ENCODE data around the gene ARHGEF39.

ARHGEF39 gene

GRCh38 chr9:35691334-35691650 is 26.3 kb upstream of the ARHGEF39 start:
- no peak for DNase-seq (ENCODE audit: low read depth)

GRCh38 chr9:35690614-35691333 is 25.8 kb upstream of the ARHGEF39 start:
- DNase-seq (ENCODE audit: low read depth), result peak; percentile 50

GRCh38 chr9:35690294-35690613 is 25.3 kb upstream of the ARHGEF39 start:
- peak; percentile 31 for DNase-seq (ENCODE audit: low read depth)

- DNase-seq (ENCODE audit: low read depth), result peak; percentile 45
These were observed 24.7 kb upstream of the ARHGEF39 start, which contains the start of gene TPM2 for GRCh38 chr9:35689542-35690293. Gene TPM2 (minus strand): TSS chr9:35689925. CDS start chr9:35689817, 108 bp downstream.

- peak; percentile 38 for DNase-seq (ENCODE audit: low read depth)
These were observed 23.9 kb upstream of the ARHGEF39 start for GRCh38 chr9:35688558-35689541.

- DNase-seq (ENCODE audit: low read depth), result no peak
These were observed 23.1 kb upstream of the ARHGEF39 start for GRCh38 chr9:35687972-35688557.

- no peak for DNase-seq (ENCODE audit: low read depth)
These were observed 22.3 kb upstream of the ARHGEF39 start for GRCh38 chr9:35687306-35687705.

GRCh38 chr9:35686222-35687203 is 21.5 kb upstream of the ARHGEF39 start:
- no peak for DNase-seq (ENCODE audit: low read depth)

GRCh38 chr9:35685506-35685905 is 20.5 kb upstream of the ARHGEF39 start:
- DNase-seq (ENCODE audit: low read depth), result no peak

GRCh38 chr9:35684921-35685320 is 19.9 kb upstream of the ARHGEF39 start:
- DNase-seq (ENCODE audit: low read depth), result no peak

- DNase-seq (ENCODE audit: low read depth), result no peak
These were observed 18.3 kb upstream of the ARHGEF39 start for GRCh38 chr9:35683323-35683722.

- no peak for DNase-seq (ENCODE audit: low read depth)
These were observed 17.7 kb upstream of the ARHGEF39 start for GRCh38 chr9:35682520-35683315.

GRCh38 chr9:35682051-35682450 is 17.1 kb upstream of the ARHGEF39 start:
- DNase-seq (ENCODE audit: low read depth), result no peak

GRCh38 chr9:35681341-35682002 is 16.5 kb upstream of the ARHGEF39 start:
- DNase-seq (ENCODE audit: low read depth), result no peak

- DNase-seq (ENCODE audit: low read depth), result no peak
These were observed 15.5 kb upstream of the ARHGEF39 start for GRCh38 chr9:35680331-35681105.

- no peak for DNase-seq (ENCODE audit: low read depth)
These were observed 14.9 kb upstream of the ARHGEF39 start for GRCh38 chr9:35679766-35680330.

- DNase-seq (ENCODE audit: low read depth), result no peak
These were observed 14.1 kb upstream of the ARHGEF39 start for GRCh38 chr9:35679091-35679490.

GRCh38 chr9:35675732-35676392 is 10.9 kb upstream of the ARHGEF39 start:
- DNase-seq (ENCODE audit: low read depth), result no peak

Data from GM04503 (cell line).